WI38 (cell line): ENCODE results near the gene PLPPR5.

Source experiments
- H3K4me3 ChIP-seq: 2 replicates; pipeline ENCODE4 v1.5.1; 2011; ENCODE audit warnings: low read depth, mild to moderate bottlenecking, control low read depth, low read length
- TF ChIP-seq, protein P1 (sequence below): IDR thresholded peaks from 2 replicates; pipeline ENCODE4 v1.5.1; 2012; ENCODE audit warnings: low read depth, mild to moderate bottlenecking, control low read depth, low read length

The PLPPR5 gene

DNA sequence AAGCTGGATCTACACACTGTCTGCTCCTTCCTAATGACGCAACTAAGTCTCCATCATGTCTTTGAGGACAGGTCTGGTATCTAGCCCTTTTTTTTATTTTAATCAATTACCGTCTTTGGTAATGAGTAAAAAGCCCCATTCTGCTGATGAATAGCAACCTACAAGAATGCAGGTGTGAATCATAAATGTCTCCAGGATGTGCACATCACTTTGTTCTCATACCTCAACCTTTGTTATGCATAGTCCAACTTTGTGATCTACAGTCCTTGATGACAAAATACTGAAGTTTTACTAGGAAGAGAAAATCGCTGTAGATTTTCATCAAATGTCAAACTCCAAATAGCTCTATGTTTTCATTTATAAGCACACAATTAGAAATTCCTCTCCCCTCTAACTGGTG is 39.3 kb downstream of the PLPPR5 start:
- TF ChIP-seq, protein P1, sequence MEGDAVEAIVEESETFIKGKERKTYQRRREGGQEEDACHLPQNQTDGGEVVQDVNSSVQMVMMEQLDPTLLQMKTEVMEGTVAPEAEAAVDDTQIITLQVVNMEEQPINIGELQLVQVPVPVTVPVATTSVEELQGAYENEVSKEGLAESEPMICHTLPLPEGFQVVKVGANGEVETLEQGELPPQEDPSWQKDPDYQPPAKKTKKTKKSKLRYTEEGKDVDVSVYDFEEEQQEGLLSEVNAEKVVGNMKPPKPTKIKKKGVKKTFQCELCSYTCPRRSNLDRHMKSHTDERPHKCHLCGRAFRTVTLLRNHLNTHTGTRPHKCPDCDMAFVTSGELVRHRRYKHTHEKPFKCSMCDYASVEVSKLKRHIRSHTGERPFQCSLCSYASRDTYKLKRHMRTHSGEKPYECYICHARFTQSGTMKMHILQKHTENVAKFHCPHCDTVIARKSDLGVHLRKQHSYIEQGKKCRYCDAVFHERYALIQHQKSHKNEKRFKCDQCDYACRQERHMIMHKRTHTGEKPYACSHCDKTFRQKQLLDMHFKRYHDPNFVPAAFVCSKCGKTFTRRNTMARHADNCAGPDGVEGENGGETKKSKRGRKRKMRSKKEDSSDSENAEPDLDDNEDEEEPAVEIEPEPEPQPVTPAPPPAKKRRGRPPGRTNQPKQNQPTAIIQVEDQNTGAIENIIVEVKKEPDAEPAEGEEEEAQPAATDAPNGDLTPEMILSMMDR: no peak
- H3K4me3 ChIP-seq: no peak overlapping the region

DNA sequence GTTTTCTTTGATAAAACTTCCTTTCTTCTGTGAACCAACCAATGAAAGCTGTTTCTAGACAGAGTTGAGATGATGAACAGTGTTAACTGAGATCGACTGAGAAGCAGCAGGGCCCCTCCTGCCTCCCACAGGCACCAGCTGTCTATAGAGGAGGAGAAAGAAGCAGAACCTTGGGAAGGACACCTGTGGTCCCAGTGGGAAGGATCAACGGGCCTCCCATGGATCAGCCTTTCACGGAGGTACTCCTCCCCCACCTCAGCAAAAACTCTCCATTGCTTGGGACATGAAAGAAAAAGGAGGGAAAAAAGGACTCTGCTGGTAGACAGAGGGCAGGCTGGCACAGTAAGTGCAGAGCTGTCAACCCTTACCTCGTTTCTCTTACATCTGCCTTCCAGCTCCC is 40.5 kb downstream of the PLPPR5 start:
- TF ChIP-seq, protein P1: no peak
- no peak overlapping the region for H3K4me3 ChIP-seq

DNA sequence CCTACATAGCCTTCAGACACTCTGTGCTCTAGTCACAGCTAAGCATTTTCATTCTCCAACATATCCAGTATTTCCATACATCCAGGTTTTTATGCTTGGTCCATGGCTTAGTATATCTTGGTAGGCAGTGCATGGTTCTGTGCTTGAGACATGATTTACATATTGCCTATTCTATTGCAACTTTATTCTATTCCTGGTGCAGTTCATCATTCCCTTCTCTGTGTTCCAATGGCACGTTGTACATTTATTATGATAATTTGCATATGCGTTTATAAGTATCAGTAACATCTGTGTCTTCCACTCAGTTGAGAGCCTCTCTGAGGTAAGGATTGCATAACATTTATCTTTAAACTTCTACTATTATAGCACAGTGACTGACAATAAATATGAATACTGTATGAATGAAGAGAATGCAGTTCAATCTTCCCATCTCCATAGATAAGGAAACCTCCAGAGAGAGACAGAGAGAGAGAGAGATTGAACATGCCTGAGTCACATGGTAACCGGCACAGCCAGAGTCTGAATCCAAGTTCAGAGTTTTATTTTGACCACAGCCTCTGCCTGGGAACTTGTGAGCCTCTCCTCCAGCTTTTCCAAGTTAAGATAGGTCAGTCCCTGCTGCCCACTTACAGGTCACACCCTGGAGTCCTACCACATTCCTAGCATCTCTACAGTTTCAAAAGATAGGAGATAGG is 41.5 kb downstream of the PLPPR5 start:
- TF ChIP-seq, protein P1: no peak
- H3K4me3 ChIP-seq: no peak overlapping the region

DNA sequence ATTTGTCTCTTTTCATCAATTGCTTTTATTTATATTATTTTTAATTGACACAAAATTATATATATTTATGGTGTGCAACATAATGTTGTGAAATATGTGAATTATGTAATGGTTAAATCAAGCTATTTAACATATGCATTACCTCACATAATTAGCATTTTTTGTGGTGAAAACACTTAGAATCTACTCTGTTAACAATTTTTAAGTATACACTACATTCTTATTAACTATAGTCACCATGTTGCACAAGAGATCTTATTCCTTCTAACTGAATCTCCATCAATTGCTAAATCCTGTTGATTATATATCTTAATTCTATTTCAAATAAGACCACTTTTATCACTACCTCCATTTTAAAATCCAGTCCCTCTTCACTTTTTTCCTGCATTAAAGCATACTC is 42.5 kb downstream of the PLPPR5 start:
- TF ChIP-seq, protein P1: no peak
- H3K4me3 ChIP-seq: no peak overlapping the region

DNA sequence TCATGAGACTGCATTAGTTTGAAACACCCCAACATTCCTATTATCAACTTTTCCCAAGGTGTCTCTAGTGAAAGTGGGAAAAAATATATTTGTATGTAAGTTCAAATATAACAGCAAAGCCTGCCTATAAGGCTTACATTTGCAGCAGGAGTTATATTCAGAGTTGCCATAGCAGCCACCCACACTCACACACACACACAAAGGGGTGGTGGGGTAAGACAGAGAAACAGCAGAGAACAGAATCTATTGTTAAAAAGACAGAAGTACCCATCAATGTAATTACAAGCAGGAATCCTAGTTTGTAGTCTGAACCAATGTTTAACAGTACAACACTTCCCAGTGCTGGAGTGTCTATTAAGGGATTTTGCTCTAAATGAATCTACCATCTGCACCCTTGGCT is 55.0 kb downstream of the PLPPR5 start:
- TF ChIP-seq, protein P1: no peak
- H3K4me3 ChIP-seq: no peak overlapping the region

DNA sequence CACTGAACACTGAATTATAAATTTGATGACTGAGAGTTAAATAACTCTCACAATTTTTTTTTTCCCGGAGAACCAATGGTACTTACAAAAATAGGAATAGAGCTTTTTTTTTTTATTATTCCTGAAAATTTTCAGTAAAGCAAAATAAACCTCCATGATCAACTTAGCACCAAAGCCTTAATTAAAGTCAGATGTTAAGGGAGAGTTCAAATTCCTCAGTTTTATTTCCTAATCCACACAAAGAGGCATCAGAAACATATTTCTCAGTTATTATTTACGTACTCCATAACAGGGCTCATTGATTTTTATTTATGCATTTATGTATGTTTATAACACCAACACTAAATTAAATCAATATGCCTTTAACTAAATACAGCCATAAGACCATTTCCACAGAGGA is 55.5 kb downstream of the PLPPR5 start:
- TF ChIP-seq, protein P1: no peak
- no peak overlapping the region for H3K4me3 ChIP-seq

DNA sequence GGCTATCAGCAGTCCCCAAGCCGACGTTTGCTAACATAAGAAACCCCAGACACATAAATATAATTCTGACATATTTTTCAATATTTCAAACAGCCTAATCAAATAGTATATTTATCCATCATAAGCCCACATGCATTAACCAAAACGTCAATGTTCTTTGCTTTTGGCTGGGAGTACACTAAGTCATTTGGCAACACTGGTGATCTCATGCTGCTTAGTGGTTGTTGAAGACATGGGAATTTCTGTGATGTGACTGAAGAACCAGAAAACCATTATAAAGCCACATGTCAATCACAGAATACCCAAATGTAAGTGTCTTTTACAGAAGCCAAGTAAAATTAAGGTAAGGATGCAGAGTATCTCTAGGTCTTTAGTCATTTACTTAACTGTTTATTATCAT is 57.6 kb downstream of the PLPPR5 start:
- TF ChIP-seq, protein P1: no peak

More for the DNA sequence above, 57.6 kb downstream of the PLPPR5 start:
- H3K4me3 ChIP-seq: no peak overlapping the region
